Measurements from ENCODE around the gene DLGAP5. TPM values are rescaled to one million over a fixed set of nuclear protein-coding genes. Genes with fewer than 3 reads are reported as not detected.

Gene DLGAP5
- total and polyA plus RNA-seq, 2 of the 13 experiments (the other 11 are each of a cell fraction or from before 2014, with no cell fraction given) = 7.7 to 55.8 TPM

GRCh38 chr14:55146425-55146824, 45.0 kb downstream of the DLGAP5 start (continued):
- TF ChIP-seq TOPORS (CRISPR knock-in tag; IDR thresholded peaks at IDR 0.05) = no peak
- no peak for TF ChIP-seq SATB2 (CRISPR knock-in tag; IDR thresholded peaks at IDR 0.05)
- no peak for TF ChIP-seq POLR2AphosphoS5 (IDR thresholded peaks at IDR 0.05; ENCODE audit: low read depth, low read length)

DNA sequence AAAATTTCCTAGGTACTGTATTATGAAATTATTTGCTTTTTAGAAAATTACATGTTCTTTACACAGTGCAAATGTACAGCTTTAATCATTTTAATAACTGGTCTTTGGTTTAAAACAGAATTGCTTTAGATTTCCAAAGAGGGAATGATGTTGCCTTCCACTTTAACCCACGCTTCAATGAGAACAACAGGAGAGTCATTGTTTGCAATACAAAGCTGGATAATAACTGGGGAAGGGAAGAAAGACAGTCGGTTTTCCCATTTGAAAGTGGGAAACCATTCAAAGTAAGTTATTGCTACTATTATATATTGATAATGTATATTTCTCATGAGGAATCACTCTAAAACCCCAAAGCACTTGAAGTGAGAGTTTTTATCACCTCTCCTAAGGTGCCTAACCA, 48.9 kb downstream of the DLGAP5 start:
- DNase-seq (ENCODE audit: low spot score) (no peak), ATAC-seq (no peak), FAIRE-seq (no peak)
- H3K27me3 ChIP-seq (ENCODE audit: control insufficient read depth in 1 of 2, insufficient read depth in 2 of 2, low read length in 2 of 2) = no peaks in the 10 kb centered on the region
- no peak overlapping the region for H2AFZ ChIP-seq (ENCODE audit: low read length)
- H3K9me3 ChIP-seq (ENCODE audit: low read length) = no peaks in the 10 kb centered on the region
- ChIA-PET CTCF (ENCODE audit: low intra/inter-chr PET ratio, low total read pairs) (no interaction called here), POLR2A (no interaction called here)
- peaks cover 10 to 37% of the 10 kb centered on the region in 2 experiments for H3K36me3 ChIP-seq (replicated peaks in 1 of 2; ENCODE audit: control insufficient read depth in 1 of 2, insufficient read depth in 2 of 2, low read length in 2 of 2)
- no peak overlapping the region for H3K9ac ChIP-seq (ENCODE audit: insufficient read depth, low read depth, low read length)
- BruUV-seq (replicated peaks) = no TSS peak
- in situ Hi-C loops (cut with HindIII; ENCODE audit: extremely low pct_ligation_motif_present, low pct_unique_long_range_greater_than_20kb) = no loop called here
- TF ChIP-seq MIER3 (CRISPR knock-in tag; IDR thresholded peaks at IDR 0.05; ENCODE audit: borderline replicate concordance) (no peak), ZNF207 (IDR thresholded peaks at IDR 0.05; ENCODE audit: borderline replicate concordance) (no peak), ZNF275 (CRISPR knock-in tag; IDR thresholded peaks at IDR 0.05; ENCODE audit: borderline replicate concordance) (no peak), HDAC1 (CRISPR knock-in tag; IDR thresholded peaks at IDR 0.05) (no peak), GATAD2A (CRISPR knock-in tag; IDR thresholded peaks at IDR 0.05) (no peak), TCF7L2 (IDR thresholded peaks at IDR 0.05; ENCODE audit: low read depth, low read length) (no peak)
- TF ChIP-seq, protein P1, sequence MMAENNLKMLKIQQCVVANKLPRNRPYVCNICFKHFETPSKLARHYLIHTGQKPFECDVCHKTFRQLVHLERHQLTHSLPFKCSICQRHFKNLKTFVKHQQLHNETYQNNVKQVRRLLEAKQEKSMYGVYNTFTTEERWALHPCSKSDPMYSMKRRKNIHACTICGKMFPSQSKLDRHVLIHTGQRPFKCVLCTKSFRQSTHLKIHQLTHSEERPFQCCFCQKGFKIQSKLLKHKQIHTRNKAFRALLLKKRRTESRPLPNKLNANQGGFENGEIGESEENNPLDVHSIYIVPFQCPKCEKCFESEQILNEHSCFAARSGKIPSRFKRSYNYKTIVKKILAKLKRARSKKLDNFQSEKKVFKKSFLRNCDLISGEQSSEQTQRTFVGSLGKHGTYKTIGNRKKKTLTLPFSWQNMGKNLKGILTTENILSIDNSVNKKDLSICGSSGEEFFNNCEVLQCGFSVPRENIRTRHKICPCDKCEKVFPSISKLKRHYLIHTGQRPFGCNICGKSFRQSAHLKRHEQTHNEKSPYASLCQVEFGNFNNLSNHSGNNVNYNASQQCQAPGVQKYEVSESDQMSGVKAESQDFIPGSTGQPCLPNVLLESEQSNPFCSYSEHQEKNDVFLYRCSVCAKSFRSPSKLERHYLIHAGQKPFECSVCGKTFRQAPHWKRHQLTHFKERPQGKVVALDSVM (CRISPR knock-in tag; IDR thresholded peaks at IDR 0.05) = no peak
- no peak overlapping the region for H3K4me2 ChIP-seq (ENCODE audit: low read depth, low read length)
- intact Hi-C loops (cut with micrococcal nuclease; ENCODE audit: unreplicated experiment) = no loop called here
- no peaks in the 10 kb centered on the region for H4K20me1 ChIP-seq (ENCODE audit: insufficient read depth, low read length)
- no peaks in the 10 kb centered on the region for H3K4me1 ChIP-seq (ENCODE audit: insufficient read depth, low read length)
- WGBS (ENCODE audit: low lambda C conversion rate) = 97% methylated on average over 2 of the region's 2 CpGs
- no peaks in the 10 kb centered on the region for H3K79me2 ChIP-seq (ENCODE audit: insufficient read depth, low read length)
- no peak overlapping the region for H3K27ac ChIP-seq (ENCODE audit: extremely low read length, insufficient read depth, low read length)
- no peak overlapping the region for H3K4me3 ChIP-seq (replicated peaks in 1 of 3; ENCODE audit: insufficient read depth in 1 of 3, low read depth in 2 of 3, low read length in 3 of 3)
